PFSK-1 (cell line): ENCODE measurements around the gene FTSJ3.

Source experiments
- FOXP2 ChIP-seq: optimal IDR thresholded peaks from 2 replicates; pipeline ENCODE3; 2011; ENCODE audit warnings: borderline replicate concordance, control low read depth, inconsistent platforms; ENCODE audit not compliant: insufficient read depth; ENCODE audit errors: extremely low read length, extremely low read depth
- POLR2AphosphoS5 ChIP-seq: IDR thresholded peaks from 2 replicates; pipeline ENCODE4 v1.6.1; 2012; ENCODE audit warnings: low read depth, mild to moderate bottlenecking, control low read depth, low read length, moderate library complexity
- REST ChIP-seq, 2 experiments: IDR thresholded peaks; 2 replicates each; pipeline versions ENCODE4 v1.6.1 to v1.8.0; 2011 to 2012; ENCODE audit warnings: low read depth in 2 of 2, low read length in 2 of 2, control low read depth in 1 of 2, inconsistent platforms in 1 of 2, mild to moderate bottlenecking in 1 of 2, moderate library complexity in 1 of 2; ENCODE audit not compliant: insufficient read depth in 1 of 2
- SIN3A ChIP-seq: IDR thresholded peaks from 2 replicates; pipeline ENCODE4 v1.6.1; 2012; ENCODE audit warnings: mild to moderate bottlenecking, low read length, moderate library complexity, borderline replicate concordance; ENCODE audit not compliant: insufficient read depth
- TAF1 ChIP-seq: IDR thresholded peaks from 2 replicates; pipeline ENCODE4 v1.6.1; 2012; ENCODE audit warnings: low read length, control low read depth, borderline replicate concordance; ENCODE audit not compliant: insufficient read depth

Gene FTSJ3

GRCh38 chr17:63774969-63775265, 52.5 kb downstream of the FTSJ3 start:
- TF ChIP-seq REST (IDR thresholded peaks at IDR 0.05; ENCODE audit: insufficient read depth in 1 of 2, low read depth in 2 of 2, low read length in 2 of 2) = no peak
- no peak for TF ChIP-seq FOXP2
- TF ChIP-seq TAF1 = no peak
- TF ChIP-seq POLR2AphosphoS5 = no peak
- no peak; the same call in 1 of the 2 replicates for TF ChIP-seq SIN3A

- TF ChIP-seq SIN3A (no peak; the same call in 1 of the 2 replicates), TAF1 (peak; percentile 80; the same call in 1 of the 2 replicates), FOXP2 (peak; percentile 71)
These were observed 53.1 kb downstream of the FTSJ3 start, which contains the start of gene DDX42 for GRCh38 chr17:63774141-63774968. DDX42 (plus strand) TSS chr17:63774170; CDS start chr17:63787050, 12,880 bp downstream.

- peak in 1 of 2 experiments; percentile 30; a peak in 1 of 4 replicates for TF ChIP-seq REST (IDR thresholded peaks at IDR 0.05; ENCODE audit: insufficient read depth in 1 of 2, low read depth in 2 of 2, low read length in 2 of 2)
- TF ChIP-seq FOXP2 = peak; percentile 86
- peak; percentile 91 for TF ChIP-seq SIN3A
- TF ChIP-seq POLR2AphosphoS5 = peak; percentile 75
- peak; percentile 77; the same call in 1 of the 2 replicates for TF ChIP-seq TAF1
These were observed 54.0 kb downstream of the FTSJ3 start, which contains the start of gene CCDC47 for GRCh38 chr17:63773272-63774140. CCDC47 (minus strand) TSS chr17:63773597; CDS start chr17:63766175, 7,422 bp downstream.

GRCh38 chr17:63772801-63773271, 54.6 kb downstream of the FTSJ3 start:
- no peak for TF ChIP-seq TAF1
- no peak for TF ChIP-seq POLR2AphosphoS5
- TF ChIP-seq REST (IDR thresholded peaks at IDR 0.05; ENCODE audit: insufficient read depth in 1 of 2, low read depth in 2 of 2, low read length in 2 of 2) = no peak
- no peak for TF ChIP-seq SIN3A
- no peak for TF ChIP-seq FOXP2
